ENCODE results near the gene CREG2.

- TF ChIP-seq CTCF (IDR thresholded peaks at IDR 0.05; ENCODE audit: low read depth, low read length) (no peak), EZH2phosphoT487 (IDR thresholded peaks at IDR 0.05; ENCODE audit: low read depth) (no peak)
These were observed 33.3 kb upstream of the CREG2 start for GRCh38 chr2:101420623-101421022.
